ENCODE data around the gene TAMALIN. TPM values are rescaled to one million over a fixed set of nuclear protein-coding genes. Genes with fewer than 3 reads are reported as not detected.

The TAMALIN gene
- total RNA-seq, 2 experiments from 2014 or later, result 6.4 to 11.5 TPM

GRCh38 chr12:52004042-52004648 lies 2.6 kb upstream of the TAMALIN start:
- ATAC-seq (no peak), DNase-seq (peak; percentile 43)
- no peaks in the 10 kb centered on the region for H3K9me3 Mint-ChIP-seq (ENCODE audit: low read depth)
- no peak overlapping the region for H3K4me3 Mint-ChIP-seq
- H3K36me3 Mint-ChIP-seq (ENCODE audit: low read depth), result no peaks in the 10 kb centered on the region
- ChIA-PET POLR2A (no interaction called here), CTCF (interaction anchor here (0.9 to 4.1 kb wide), 16 partner anchors 9 to 172 kb away, joined by 3 to 40 read pairs (median 6); no protein-coding TSS in a partner anchor)
- no peak overlapping the region for H3K27ac Mint-ChIP-seq
- H3K27me3 Mint-ChIP-seq, result peaks cover 4% of the 10 kb centered on the region
- intact Hi-C loops (cut with DNase I, micrococcal nuclease), result no loop called here
- H3K4me1 Mint-ChIP-seq, result peaks cover 13% of the 10 kb centered on the region

- no peaks in the 10 kb centered on the region for H3K36me3 Mint-ChIP-seq (ENCODE audit: low read depth)
- ATAC-seq (no peak), DNase-seq (no peak)
- peaks cover 4% of the 10 kb centered on the region for H3K27me3 Mint-ChIP-seq
- intact Hi-C loops (cut with DNase I, micrococcal nuclease), result no loop called here
- ChIA-PET POLR2A (interaction anchor here (1.2 kb wide), 1 partner anchor 46 kb away, joined by 6 read pairs; the partner anchor contains the start of gene NR4A1), CTCF (interaction anchor here (3.0 to 5.6 kb wide), 3 partner anchors 12 to 20 kb away, joined by 22 to 64 read pairs (median 40); no protein-coding TSS in a partner anchor)
- H3K9me3 Mint-ChIP-seq (ENCODE audit: low read depth), result no peaks in the 10 kb centered on the region
- no peak overlapping the region for H3K4me3 Mint-ChIP-seq
- no peak overlapping the region for H3K27ac Mint-ChIP-seq
- H3K4me1 Mint-ChIP-seq, result peaks cover 13% of the 10 kb centered on the region
These were observed 1.4 kb upstream of the TAMALIN start for GRCh38 chr12:52005218-52005902.

- ChIA-PET POLR2A (interaction anchor here (0.8 to 1.2 kb wide), 3 partner anchors 27 to 81 kb away, joined by 3 to 6 read pairs (median 3); partner anchors contain the start of gene NR4A1), CTCF (interaction anchor here (1.5 to 5.6 kb wide), 4 partner anchors 14 to 25 kb away, joined by 3 to 64 read pairs (median 18); no protein-coding TSS in a partner anchor)
- intact Hi-C loops (cut with DNase I, micrococcal nuclease), result loop anchor here (1.0 to 2.0 kb wide), 5 partner anchors 17 to 63 kb away; partner anchors contain the start of genes NR4A1 (in 2 of the 2), ACVR1B (in 1 of the 2) and ATG101 (in 1 of the 2)
- peak overlapping the region; percentile 66 for H3K4me3 Mint-ChIP-seq
- peak overlapping the region; percentile 66 for H3K27ac Mint-ChIP-seq
- H3K9me3 Mint-ChIP-seq (ENCODE audit: low read depth), result no peaks in the 10 kb centered on the region
- peaks cover 4% of the 10 kb centered on the region for H3K27me3 Mint-ChIP-seq
- H3K4me1 Mint-ChIP-seq, result peaks cover 13% of the 10 kb centered on the region
- peaks cover 5% of the 10 kb centered on the region for H3K36me3 Mint-ChIP-seq (ENCODE audit: low read depth)
- DNase-seq (no peak), ATAC-seq (no peak)
These were observed 643 bp upstream of the TAMALIN start for GRCh38 chr12:52005903-52006703.

GRCh38 chr12:52007158-52007921 lies 594 bp downstream of the TAMALIN start:
- DNase-seq, result peak; percentile 68
- intact Hi-C loops (cut with DNase I, micrococcal nuclease), result loop anchor here in 1 of 2 experiments (2.0 kb wide), 1 partner anchor 37 kb away; no protein-coding TSS in a partner anchor
- Mint-ChIP-seq H3K27ac (peak overlapping the region; percentile 71), H3K4me1 (peaks cover 13% of the 10 kb centered on the region), H3K4me3 (peak overlapping the region; percentile 78), H3K36me3 (ENCODE audit: low read depth) (peaks cover 12% of the 10 kb centered on the region), H3K9me3 (ENCODE audit: low read depth) (no peaks in the 10 kb centered on the region), H3K27me3 (peaks cover 4% of the 10 kb centered on the region)
- ATAC-seq, result peak; percentile 59
- ChIA-PET CTCF (interaction anchor here (1.5 to 5.6 kb wide), 5 partner anchors 14 to 35 kb away, joined by 3 to 64 read pairs (median 3); no protein-coding TSS in a partner anchor), POLR2A (interaction anchor here (0.6 to 1.0 kb wide), 4 partner anchors 17 to 83 kb away, joined by 3 to 4 read pairs (median 3); partner anchors contain the start of gene ATG101)

- intact Hi-C loops (cut with DNase I, micrococcal nuclease), result loop anchor here in 1 of 2 experiments (2.0 kb wide), 1 partner anchor 37 kb away; no protein-coding TSS in a partner anchor
- Mint-ChIP-seq H3K27me3 (peaks cover 4% of the 10 kb centered on the region), H3K4me3 (peak overlapping the region; percentile 78), H3K27ac (peak overlapping the region; percentile 55), H3K9me3 (ENCODE audit: low read depth) (no peaks in the 10 kb centered on the region), H3K36me3 (ENCODE audit: low read depth) (peaks cover 12% of the 10 kb centered on the region), H3K4me1 (peaks cover 13% of the 10 kb centered on the region)
- CTCF ChIA-PET, result interaction anchor here (0.6 to 5.6 kb wide), 6 partner anchors 13 to 587 kb away, joined by 3 to 64 read pairs (median 3); no protein-coding TSS in a partner anchor
- POLR2A ChIA-PET, result interaction anchor here (0.9 kb wide), 1 partner anchor 15 kb away, joined by 3 read pairs; no protein-coding TSS in a partner anchor
- ATAC-seq (no peak), DNase-seq (no peak)
These were observed 1.3 kb downstream of the TAMALIN start for GRCh38 chr12:52007982-52008510.

- ChIA-PET POLR2A (interaction anchor here (0.9 kb wide), 1 partner anchor 14 kb away, joined by 3 read pairs; no protein-coding TSS in a partner anchor), CTCF (interaction anchor here (0.5 to 5.6 kb wide), 5 partner anchors 12 to 614 kb away, joined by 3 to 64 read pairs (median 4); no protein-coding TSS in a partner anchor)
- DNase-seq (no peak), ATAC-seq (no peak)
- Mint-ChIP-seq H3K9me3 (ENCODE audit: low read depth) (no peaks in the 10 kb centered on the region), H3K27me3 (peaks cover 4% of the 10 kb centered on the region), H3K4me1 (peaks cover 13% of the 10 kb centered on the region), H3K36me3 (ENCODE audit: low read depth) (peaks cover 14% of the 10 kb centered on the region), H3K4me3 (no peak overlapping the region), H3K27ac (no peak overlapping the region)
- intact Hi-C loops (cut with DNase I, micrococcal nuclease), result no loop called here
These were observed 2.5 kb downstream of the TAMALIN start for GRCh38 chr12:52009081-52009751.

GRCh38 chr12:52010152-52010622 lies 3.4 kb downstream of the TAMALIN start:
- Mint-ChIP-seq H3K27me3 (peaks cover 4% of the 10 kb centered on the region), H3K4me3 (no peak overlapping the region), H3K9me3 (ENCODE audit: low read depth) (no peaks in the 10 kb centered on the region), H3K27ac (no peak overlapping the region), H3K36me3 (ENCODE audit: low read depth) (peaks cover 14% of the 10 kb centered on the region), H3K4me1 (peaks cover 13% of the 10 kb centered on the region)
- ATAC-seq (no peak), DNase-seq (no peak)
- ChIA-PET CTCF (interaction anchor here (0.6 to 5.6 kb wide), 7 partner anchors 11 to 76 kb away, joined by 3 to 64 read pairs (median 3); no protein-coding TSS in a partner anchor), POLR2A (no interaction called here)
- intact Hi-C loops (cut with DNase I, micrococcal nuclease), result no loop called here

GRCh38 chr12:52010692-52011601 lies 4.2 kb downstream of the TAMALIN start:
- POLR2A ChIA-PET, result no interaction called here
- Mint-ChIP-seq H3K36me3 (ENCODE audit: low read depth) (peaks cover 14% of the 10 kb centered on the region), H3K27me3 (peaks cover 2% of the 10 kb centered on the region), H3K9me3 (ENCODE audit: low read depth) (no peaks in the 10 kb centered on the region), H3K4me3 (no peak overlapping the region), H3K4me1 (peaks cover 13% of the 10 kb centered on the region), H3K27ac (no peak overlapping the region)
- CTCF ChIA-PET, result interaction anchor here (0.8 to 5.6 kb wide), 7 partner anchors 10 to 20 kb away, joined by 3 to 64 read pairs (median 3); no protein-coding TSS in a partner anchor
- intact Hi-C loops (cut with DNase I, micrococcal nuclease), result no loop called here
- no peak for ATAC-seq
- no peak for DNase-seq
